Neural crest cell (in vitro differentiated cells): ENCODE results near the gene ACSL6. TPM values are rescaled to one million over a fixed set of nuclear protein-coding genes. Genes with fewer than 3 reads are reported as not detected.

Experiments
- DNase-seq: peaks from one replicate; pipeline ENCODE4 v3.0.0; 2021; ENCODE audit warnings: low read depth, mixed read lengths, low spot score
- H3K27ac Mint-ChIP-seq: one replicate; pipeline ENCODE4 v1.8.0; 2021; ENCODE audit warnings: mild to moderate bottlenecking, mixed read lengths; ENCODE audit not compliant: unreplicated experiment
- H3K27me3 Mint-ChIP-seq: 2 replicates; pipeline ENCODE4 v1.8.0; 2021; ENCODE audit warnings: low read depth, mild to moderate bottlenecking, mixed read lengths
- H3K36me3 Mint-ChIP-seq: 2 replicates; pipeline ENCODE4 v1.8.0; 2021; ENCODE audit warnings: low read depth, mild to moderate bottlenecking, mixed read lengths
- H3K4me1 Mint-ChIP-seq: 2 replicates; pipeline ENCODE4 v1.8.0; 2021; ENCODE audit warnings: mixed read lengths
- H3K4me3 Mint-ChIP-seq: one replicate; pipeline ENCODE4 v1.8.0; 2021; ENCODE audit warnings: mild to moderate bottlenecking, mixed read lengths
- H3K9me3 Mint-ChIP-seq: 2 replicates; pipeline ENCODE4 v1.8.0; 2021; ENCODE audit warnings: mixed read lengths
- CTCF ChIP-seq: fragments of 200-600 bp; sonication (generic); conservative IDR thresholded peaks from 2 replicates; pipeline ENCODE4 v1.5.0; 2021; ENCODE audit warnings: antibody characterized with exemption, mild to moderate bottlenecking
- total RNA-seq: library from RNA; stranded (reverse); gene quantifications from 2 replicates; pipeline ENCODE4 v1.2.1, GENCODE V29; 2021

Gene ACSL6
- total RNA-seq, 1 donor from 2014 or later = 0.84 TPM

- DNase-seq = no peak
- Mint-ChIP-seq H3K9me3 (no peaks in the 10 kb centered on the region), H3K4me1 (no peaks in the 10 kb centered on the region), H3K36me3 (no peaks in the 10 kb centered on the region), H3K27me3 (no peaks in the 10 kb centered on the region), H3K4me3 (no peak overlapping the region), H3K27ac (no peak overlapping the region)
- TF ChIP-seq CTCF = no peak
Measured at GRCh38 chr5:131984956-131985665, 26.3 kb downstream of the ACSL6 start.

GRCh38 chr5:131983244-131983771 lies 28.1 kb downstream of the ACSL6 start:
- TF ChIP-seq CTCF = no peak
- H3K36me3 Mint-ChIP-seq = no peaks in the 10 kb centered on the region
- no peaks in the 10 kb centered on the region for H3K4me1 Mint-ChIP-seq
- H3K9me3 Mint-ChIP-seq = no peaks in the 10 kb centered on the region
- no peaks in the 10 kb centered on the region for H3K27me3 Mint-ChIP-seq
- no peak overlapping the region for H3K4me3 Mint-ChIP-seq
- H3K27ac Mint-ChIP-seq = no peak overlapping the region
- DNase-seq = no peak

GRCh38 chr5:131981516-131981915 lies 29.9 kb downstream of the ACSL6 start:
- DNase-seq = no peak
- H3K4me1 Mint-ChIP-seq = no peaks in the 10 kb centered on the region
- no peaks in the 10 kb centered on the region for H3K9me3 Mint-ChIP-seq
- no peaks in the 10 kb centered on the region for H3K36me3 Mint-ChIP-seq
- H3K27me3 Mint-ChIP-seq = no peaks in the 10 kb centered on the region
- no peak overlapping the region for H3K4me3 Mint-ChIP-seq
- no peak for TF ChIP-seq CTCF
- no peak overlapping the region for H3K27ac Mint-ChIP-seq

- TF ChIP-seq CTCF = no peak
- no peaks in the 10 kb centered on the region for H3K36me3 Mint-ChIP-seq
- no peaks in the 10 kb centered on the region for H3K4me1 Mint-ChIP-seq
- no peaks in the 10 kb centered on the region for H3K9me3 Mint-ChIP-seq
- peak overlapping the region; percentile 47 for H3K27ac Mint-ChIP-seq
- no peak overlapping the region for H3K4me3 Mint-ChIP-seq
- H3K27me3 Mint-ChIP-seq = no peaks in the 10 kb centered on the region
- DNase-seq = no peak
Measured at GRCh38 chr5:131980696-131981095, 30.8 kb downstream of the ACSL6 start.

- TF ChIP-seq CTCF = no peak
- peaks cover 3% of the 10 kb centered on the region for H3K4me1 Mint-ChIP-seq
- H3K4me3 Mint-ChIP-seq = no peak overlapping the region
- no peaks in the 10 kb centered on the region for H3K9me3 Mint-ChIP-seq
- DNase-seq = no peak
- no peaks in the 10 kb centered on the region for H3K27me3 Mint-ChIP-seq
- no peaks in the 10 kb centered on the region for H3K36me3 Mint-ChIP-seq
- no peak overlapping the region for H3K27ac Mint-ChIP-seq
Measured at GRCh38 chr5:131979816-131980215, 31.6 kb downstream of the ACSL6 start.
